K562 (cell line): Measurements from ENCODE around the gene PRAC2. TPM values are rescaled to one million over a fixed set of nuclear protein-coding genes. Genes with fewer than 3 reads are reported as not detected.

ENCODE experiments used
- ATAC-seq: fragments of 200-7000 bp; cut with Tn5 transposase; 3 replicates; pipeline ENCODE4 v1.9.1; 2020; ENCODE audit warnings: moderate library complexity
- BruUV-seq: library from RNA; stranded (reverse); fragments of 400-500 nt; replicated peaks from 2 replicates; lab custom pipeline; 2021; lab: Mats Ljungman, UMichigan
- CTCF ChIA-PET: fragments of 300-600 bp; formaldehyde crosslinking; extraction: SDS; loops from one replicate; lab custom pipeline; 2021; ENCODE audit warnings: low intra/inter-chr PET ratio; lab: Yijun Ruan, JAX
- POLR2A ChIA-PET: fragments of 300-600, 350-650 bp; sonication (Branson Sonifier 250); formaldehyde crosslinking; extraction: SDS; loops from one replicate; lab custom pipeline; 2021; ENCODE audit warnings: antibody characterized with exemption, inconsistent platforms; lab: Yijun Ruan, JAX
- DNase-seq, 4 experiments: peaks; one replicate each; pipeline versions ENCODE4 v3.0.0 to v3.0.0-alpha.2; 2011 to 2018; ENCODE audit warnings: low spot score in 3 of 4, mixed read lengths in 3 of 4; ENCODE audit errors: extremely low read depth in 1 of 4
- FAIRE-seq: peaks from 2 replicates; lab custom pipeline; 2011; peaks lifted over from hg19 to GRCh38; lab: Jason Lieb, UNC
- H2AFZ ChIP-seq: 2 replicates; pipeline ENCODE4 v1.6.0; 2011; ENCODE audit warnings: low read depth, low read length, control low read depth, inconsistent platforms
- H3K27ac ChIP-seq: fragments of 200-600 bp; 3 replicates; pipeline ENCODE4 v1.8.0; 2011; ENCODE audit warnings: low read depth, mild to moderate bottlenecking, control low read depth, inconsistent platforms, low read length, moderate library complexity, mixed read lengths; ENCODE audit errors: extremely low read depth
- H3K27me3 ChIP-seq, 2 experiments: fragments of 300-600 bp in 1 of 2; 2 replicates in 1 of 2; 3 replicates in 1 of 2; pipeline versions ENCODE4 v1.6.0 to v1.8.0; 2011; ENCODE audit warnings: inconsistent platforms in 2 of 2, low read length in 2 of 2, mild to moderate bottlenecking in 1 of 2, mixed read lengths in 1 of 2, moderate library complexity in 1 of 2; ENCODE audit not compliant: control insufficient read depth in 2 of 2, insufficient read depth in 2 of 2
- H3K36me3 ChIP-seq: fragments of 300-600 bp; 3 replicates; pipeline ENCODE4 v1.8.0; 2011; ENCODE audit warnings: mild to moderate bottlenecking, low read length, inconsistent platforms; ENCODE audit not compliant: control insufficient read depth, insufficient read depth
- H3K4me1 ChIP-seq, 2 experiments: fragments of 200-600 bp in 1 of 2; replicated peaks in 1 of 2; 2 replicates in 1 of 2; 3 replicates in 1 of 2; pipeline versions ENCODE4 v1.5.1 to v1.8.0; 2011; ENCODE audit warnings: inconsistent platforms in 2 of 2, low read length in 2 of 2, mild to moderate bottlenecking in 1 of 2, mixed read lengths in 1 of 2, moderate library complexity in 1 of 2; ENCODE audit not compliant: control insufficient read depth in 2 of 2, insufficient read depth in 2 of 2
- H3K4me2 ChIP-seq: 2 replicates; pipeline ENCODE4 v1.6.1; 2011; ENCODE audit warnings: low read length, control low read depth, inconsistent platforms, mixed read lengths; ENCODE audit not compliant: insufficient read depth
- H3K4me3 ChIP-seq: fragments of 200-600 bp; sonication (generic), shearing (Covaris generic); 2 replicates; pipeline ENCODE4 v1.5.1; 2016; ENCODE audit warnings: control low read depth, inconsistent platforms
- H3K79me2 ChIP-seq: fragments of 200-600 bp; 3 replicates; pipeline ENCODE4 v1.8.0; 2011; ENCODE audit warnings: low read length, inconsistent platforms; ENCODE audit not compliant: control insufficient read depth, insufficient read depth
- H3K9ac ChIP-seq, 2 experiments: 2 replicates each; pipeline versions ENCODE4 v1.6.0 to v1.6.1; 2011; ENCODE audit warnings: low read depth in 2 of 2, low read length in 2 of 2, control low read depth in 1 of 2, inconsistent platforms in 1 of 2, mild to moderate bottlenecking in 1 of 2, mixed read lengths in 1 of 2; ENCODE audit not compliant: insufficient read depth in 1 of 2
- H3K9me1 ChIP-seq: one replicate; pipeline ENCODE4 v1.6.0; 2011; ENCODE audit warnings: inconsistent platforms, mild to moderate bottlenecking, low read length, moderate library complexity; ENCODE audit not compliant: control insufficient read depth, insufficient read depth
- H3K9me3 ChIP-seq: replicated peaks from 2 replicates; pipeline ENCODE4 v1.5.1; 2011; ENCODE audit warnings: low read depth, low read length, inconsistent platforms; ENCODE audit not compliant: control insufficient read depth, insufficient read depth
- H4K20me1 ChIP-seq: replicated peaks from 2 replicates; pipeline ENCODE4 v1.6.1; 2011; ENCODE audit warnings: low read length, inconsistent platforms, mixed read lengths; ENCODE audit not compliant: control insufficient read depth, insufficient read depth
- ATF3 ChIP-seq, 2 experiments: fragments of 450-650 bp in 1 of 2; sonication (generic) in 1 of 2; formaldehyde crosslinking in 1 of 2; IDR thresholded peaks in 1 of 2; conservative IDR thresholded peaks in 1 of 2; 2 replicates each; pipeline versions ENCODE4 v1.6.1 to v1.8.1; 2016 to 2023; ENCODE audit warnings: mild to moderate bottlenecking in 2 of 2, moderate library complexity in 2 of 2, inconsistent platforms in 1 of 2, missing genetic modification reagents in 1 of 2
- MAZ ChIP-seq, 2 experiments: fragments of 450-650 bp in 1 of 2; sonication (generic) in 1 of 2; formaldehyde crosslinking; IDR thresholded peaks in 1 of 2; conservative IDR thresholded peaks in 1 of 2; 2 replicates each; pipeline versions ENCODE4 v1.4.0 to v1.5.0; 2020; ENCODE audit warnings: mild to moderate bottlenecking in 1 of 2, missing genetic modification reagents in 1 of 2
- RBM25 ChIP-seq: fragments of 200-400 bp; formaldehyde crosslinking; IDR thresholded peaks from 2 replicates; pipeline ENCODE4 v1.6.1; 2018; ENCODE audit warnings: low read length, low read depth, moderate library complexity; ENCODE audit not compliant: severe bottlenecking
- ZNF655 ChIP-seq: fragments of 250-450 bp; sonication (Bioruptor Pico); IDR thresholded peaks from 2 replicates; pipeline ENCODE4 v1.5.0; 2021
- WGBS: fragments of 100-300 bp; shearing (Covaris generic); methylation state at CpG from one replicate; pipeline ENCODE4 v1.1.6; 2016; ENCODE audit warnings: low coverage, mixed read lengths; ENCODE audit not compliant: insufficient coverage; ENCODE audit errors: missing lambda C conversion rate; 5-methylcytosine and 5-hydroxymethylcytosine counted together
- in situ Hi-C: fragments of 300-500 bp; cut with MboI; formaldehyde crosslinking; loops from 4 replicates; pipeline ENCODE4 v1.15.0; 2018; ENCODE audit warnings: inconsistent platforms, mixed read lengths
- intact Hi-C: fragments of 100-400 bp; cut with micrococcal nuclease; formaldehyde crosslinking; loops from 2 replicates; pipeline ENCODE4 v1.14.2; 2022
- polyA plus RNA-seq, 8 experiments: library from polyadenylated mRNA; depleted of rRNA in 4 of 8; stranded (reverse) in 5 of 8; unstranded in 3 of 8; fragments of >200 nt; fragmentation: Nextera tagmentation in 2 of 8; fragmentation: Illumina TruSeq in 1 of 8; extraction: Ambion mirVana in 2 of 8; extraction: Trizol in 1 of 8; gene quantifications; 2 replicates each; pipeline versions ENCODE4 v1.2.1 to v1.2.3, GENCODE V29; 2011 to 2014; ENCODE audit warnings: inconsistent platforms in 1 of 8, missing spikeins in 1 of 8
- total RNA-seq, 7 experiments: library from RNA; depleted of rRNA in 6 of 7; stranded (reverse); fragments of >200 nt in 6 of 7; fragmentation: Illumina TruSeq in 2 of 7; extraction: Trizol in 2 of 7; gene quantifications; 2 replicates each; pipeline versions ENCODE4 v1.2.1 to v1.2.3, GENCODE V29; 2011 to 2021; ENCODE audit warnings: low replicate concordance in 1 of 7

PRAC2 gene
- total and polyA plus RNA-seq, 9 of the 15 experiments (the other 6 are each of a cell fraction or from before 2014, with no cell fraction given), result not detected

- peak; percentile 40 to 76; a peak in 2 of 4 replicates for TF ChIP-seq MAZ (CRISPR knock-in tag; conservative IDR thresholded peaks at IDR 0.05 in 1 of 2, IDR thresholded peaks at IDR 0.05 in 1 of 2)
- TF ChIP-seq ZNF655 (CRISPR knock-in tag), result no peak
Measured at GRCh38 chr17:48678141-48678971, 44.6 kb upstream of the PRAC2 start (continued).

GRCh38 chr17:48679385-48680096 lies 43.4 kb upstream of the PRAC2 start:
- peaks cover 20 to 22% of the 10 kb centered on the region in 2 experiments; a peak in 4 of 5 replicates for H3K27me3 ChIP-seq
- H3K79me2 ChIP-seq, result no peaks in the 10 kb centered on the region
- BruUV-seq, result no TSS peak
- no peak overlapping the region for H3K27ac ChIP-seq
- FAIRE-seq, result no peak
- ChIA-PET CTCF (interaction anchor here (0.6 to 3.8 kb wide), 7 partner anchors 32 to 1024 kb away, joined by 3 to 31 read pairs (median 4); no protein-coding TSS in a partner anchor), POLR2A (interaction anchor here (0.6 to 1.5 kb wide), 6 partner anchors 9 to 1250 kb away, joined by 3 to 4 read pairs (median 3); no protein-coding TSS in a partner anchor)
- no peak for ATAC-seq
- TF ChIP-seq ATF3 (IDR thresholded peaks at IDR 0.05) (peak; percentile 38; the same call in 1 of the 2 replicates), ATF3 (CRISPR knock-in tag; conservative IDR thresholded peaks at IDR 0.05) (no peak), RBM25 (no peak)
- WGBS, result 2% methylated on average over 5 of the region's 5 CpGs
- intact Hi-C loops (loop anchor here (2.0 kb wide), 2 partner anchors 45 to 199 kb away; no protein-coding TSS in a partner anchor), in situ Hi-C loops (loop anchor here (5.0 to 25.0 kb wide), 3 partner anchors 108 to 358 kb away; no protein-coding TSS in a partner anchor)
- no peaks in the 10 kb centered on the region for H3K9me1 ChIP-seq
- no peak for DNase-seq
- no peak overlapping the region for H3K4me3 ChIP-seq
- H3K36me3 ChIP-seq, result no peaks in the 10 kb centered on the region
- no peak overlapping the region for H2AFZ ChIP-seq
- no peak overlapping the region for H3K4me2 ChIP-seq
- no peaks in the 10 kb centered on the region for H3K9me3 ChIP-seq
- no peak overlapping the region for H3K9ac ChIP-seq
- H4K20me1 ChIP-seq, result no peaks in the 10 kb centered on the region; the same call in 1 of the 2 replicates
- H3K4me1 ChIP-seq, result peaks cover 0 to 8% of the 10 kb centered on the region in 2 experiments; a peak in 2 of 5 replicates
